Naive thymus-derived CD4-positive, alpha-beta T cell (primary cell): ENCODE measurements around the gene MIPEP. TPM values are rescaled to one million over a fixed set of nuclear protein-coding genes. Genes with fewer than 3 reads are reported as not detected.

Experiments used
- ATAC-seq: fragments of 150-1000 bp; cut with Tn5 transposase; 2 replicates; pipeline ENCODE4 v1.10.0; 2021; ENCODE audit warnings: mild to moderate bottlenecking, moderate library complexity
- CTCF ChIA-PET: fragments of 350-600 bp; sonication (Branson Sonifier 250); formaldehyde crosslinking; loops from one replicate; lab custom pipeline; 2021; ENCODE audit warnings: antibody characterized with exemption; lab: Charles Lee
- POLR2A ChIA-PET: fragments of 350-600 bp; sonication (Branson Sonifier 250); formaldehyde crosslinking; loops from one replicate; lab custom pipeline; 2021; ENCODE audit warnings: antibody characterized with exemption, inconsistent platforms; lab: Charles Lee
- DNase-seq, 9 donors: peaks; one replicate each; pipeline versions ENCODE4 v3.0.0 to v3.0.0-alpha.2; 2020 to 2022; ENCODE audit warnings: mixed read lengths in 1 of 9
- H3K27ac ChIP-seq: one replicate; pipeline ENCODE4 v1.7.0; 2013; ENCODE audit warnings: mild to moderate bottlenecking, low read depth, low read length, moderate library complexity
- H3K27me3 ChIP-seq, 2 donors: one replicate each; pipeline ENCODE4 v1.7.0; 2013; ENCODE audit warnings: low read length in 2 of 2, mild to moderate bottlenecking in 2 of 2, moderate library complexity in 2 of 2; ENCODE audit not compliant: control insufficient read depth in 2 of 2, insufficient read depth in 2 of 2
- H3K36me3 ChIP-seq, 3 experiments: 1 replicate in 2 of 3; 2 replicates in 1 of 3; pipeline ENCODE4 v1.7.0; 2013; ENCODE audit warnings: low read length in 3 of 3, mild to moderate bottlenecking in 3 of 3, moderate library complexity in 1 of 3; ENCODE audit not compliant: insufficient read depth in 3 of 3, control insufficient read depth in 2 of 3
- H3K4me1 ChIP-seq, 2 donors: one replicate each; pipeline ENCODE4 v1.7.0; 2013; ENCODE audit warnings: low read length in 2 of 2, mild to moderate bottlenecking in 2 of 2, moderate library complexity in 1 of 2; ENCODE audit not compliant: control insufficient read depth in 2 of 2, insufficient read depth in 2 of 2
- H3K4me3 ChIP-seq: 2 replicates; pipeline ENCODE4 v1.7.0; 2013; ENCODE audit warnings: mild to moderate bottlenecking, low read length
- H3K9me3 ChIP-seq, 3 experiments: 1 replicate in 2 of 3; 2 replicates in 1 of 3; pipeline ENCODE4 v1.7.0; 2013; ENCODE audit warnings: low read length in 3 of 3; ENCODE audit not compliant: control insufficient read depth in 2 of 3
- H3K27ac Mint-ChIP-seq, 9 donors: one replicate each; pipeline ENCODE4 v1.8.0; 2020 to 2022; ENCODE audit warnings: mixed read lengths in 9 of 9, mild to moderate bottlenecking in 8 of 9, moderate library complexity in 5 of 9, inconsistent platforms in 2 of 9
- H3K27me3 Mint-ChIP-seq, 5 donors: one replicate each; pipeline ENCODE4 v1.8.0; 2021 to 2022; ENCODE audit warnings: mixed read lengths in 5 of 5, mild to moderate bottlenecking in 1 of 5
- H3K36me3 Mint-ChIP-seq, 5 donors: one replicate each; pipeline ENCODE4 v1.8.0; 2020 to 2022; ENCODE audit warnings: mixed read lengths in 5 of 5, mild to moderate bottlenecking in 3 of 5, inconsistent platforms in 1 of 5
- H3K4me1 Mint-ChIP-seq, 7 donors: one replicate each; pipeline ENCODE4 v1.8.0; 2020 to 2022; ENCODE audit warnings: mixed read lengths in 7 of 7, mild to moderate bottlenecking in 3 of 7, inconsistent platforms in 1 of 7
- H3K4me3 Mint-ChIP-seq, 10 donors: one replicate each; pipeline ENCODE4 v1.8.0; 2020 to 2022; ENCODE audit warnings: mild to moderate bottlenecking in 10 of 10, mixed read lengths in 10 of 10, moderate library complexity in 6 of 10, inconsistent platforms in 2 of 10
- H3K9me3 Mint-ChIP-seq, 11 donors: one replicate each; pipeline ENCODE4 v1.8.0; 2020 to 2022; ENCODE audit warnings: mixed read lengths in 11 of 11, mild to moderate bottlenecking in 4 of 11, inconsistent platforms in 1 of 11, moderate library complexity in 1 of 11
- intact Hi-C, 2 donors: fragments of 100-400 bp; cut with micrococcal nuclease; formaldehyde crosslinking; loops; one replicate each; pipeline ENCODE4 v1.15.1; 2023
- polyA plus RNA-seq, 2 donors: library from polyadenylated mRNA; unstranded; fragments of 300-500 nt; fragmentation: Illumina TruSeq; gene quantifications; one replicate each; pipeline ENCODE4 v1.2.3, GENCODE V29; 2021
- total RNA-seq, 6 experiments: library from RNA in 5 of 6; stranded (reverse) in 5 of 6; gene quantifications; 1 replicate in 5 of 6; 2 replicates in 1 of 6; pipeline ENCODE4 v1.2.3 and lab custom pipeline; 2021 to 2026

MIPEP gene
- total and polyA plus RNA-seq, 7 experiments from 2014 or later = 8.0 to 20.7 (median 9.5) TPM

GRCh38 chr13:23730251-23730650, 158.9 kb downstream of the MIPEP start:
- DNase-seq (no peak), ATAC-seq (no peak)
- POLR2A ChIA-PET = no interaction called here
- Mint-ChIP-seq H3K36me3 (peaks cover 0 to 27% (median 13%) of the 10 kb centered on the region in 5 donors), H3K4me1 (no peaks in the 10 kb centered on the region), H3K9me3 (no peaks in the 10 kb centered on the region), H3K27me3 (no peaks in the 10 kb centered on the region), H3K27ac (no peak overlapping the region), H3K4me3 (no peak overlapping the region)
- intact Hi-C loops = no loop called here
- no peak overlapping the region for H3K4me3 ChIP-seq
- no peaks in the 10 kb centered on the region for H3K27me3 ChIP-seq
- no peaks in the 10 kb centered on the region for H3K9me3 ChIP-seq
- CTCF ChIA-PET = no interaction called here
- no peak overlapping the region for H3K27ac ChIP-seq
- H3K4me1 ChIP-seq = no peaks in the 10 kb centered on the region
- H3K36me3 ChIP-seq = peaks cover 0 to 5% (median 0%) of the 10 kb centered on the region in 3 experiments

- no peak for ATAC-seq
These were observed 159.7 kb downstream of the MIPEP start for GRCh38 chr13:23729531-23729930.

GRCh38 chr13:23728807-23729206, 160.4 kb downstream of the MIPEP start:
- intact Hi-C loops = no loop called here
- Mint-ChIP-seq H3K4me3 (no peak overlapping the region), H3K27ac (no peak overlapping the region), H3K27me3 (no peaks in the 10 kb centered on the region), H3K4me1 (no peaks in the 10 kb centered on the region), H3K36me3 (peaks cover 0 to 30% (median 13%) of the 10 kb centered on the region in 5 donors), H3K9me3 (no peaks in the 10 kb centered on the region)
- no peaks in the 10 kb centered on the region for H3K4me1 ChIP-seq
- H3K9me3 ChIP-seq = no peaks in the 10 kb centered on the region
- ChIA-PET POLR2A (no interaction called here), CTCF (no interaction called here)
- ATAC-seq (no peak), DNase-seq (no peak)
- H3K4me3 ChIP-seq = no peak overlapping the region
- no peaks in the 10 kb centered on the region for H3K27me3 ChIP-seq
- H3K27ac ChIP-seq = no peak overlapping the region
- peaks cover 0 to 5% (median 0%) of the 10 kb centered on the region in 3 experiments for H3K36me3 ChIP-seq

More at GRCh38 chr13:23729531-23729930, 159.7 kb downstream of the MIPEP start:
- no peaks in the 10 kb centered on the region for H3K4me1 ChIP-seq
- peaks cover 0 to 28% (median 13%) of the 10 kb centered on the region in 5 donors for H3K36me3 Mint-ChIP-seq
- H3K27ac ChIP-seq = no peak overlapping the region
- no peaks in the 10 kb centered on the region for H3K9me3 Mint-ChIP-seq
- intact Hi-C loops = no loop called here
- H3K27me3 Mint-ChIP-seq = no peaks in the 10 kb centered on the region
- H3K4me3 Mint-ChIP-seq = no peak overlapping the region
- DNase-seq = no peak
- peaks cover 0 to 5% (median 0%) of the 10 kb centered on the region in 3 experiments for H3K36me3 ChIP-seq
- no peaks in the 10 kb centered on the region for H3K9me3 ChIP-seq
- H3K4me1 Mint-ChIP-seq = no peaks in the 10 kb centered on the region
- CTCF ChIA-PET = no interaction called here
- H3K4me3 ChIP-seq = no peak overlapping the region
- POLR2A ChIA-PET = no interaction called here
- H3K27ac Mint-ChIP-seq = no peak overlapping the region
- no peaks in the 10 kb centered on the region for H3K27me3 ChIP-seq

- no peak overlapping the region for H3K4me3 Mint-ChIP-seq
- H3K4me1 Mint-ChIP-seq = no peaks in the 10 kb centered on the region
- H3K27ac ChIP-seq = no peak overlapping the region
- H3K36me3 ChIP-seq = peaks cover 0 to 5% (median 0%) of the 10 kb centered on the region in 3 experiments
- peaks cover 0 to 25% (median 13%) of the 10 kb centered on the region in 5 donors for H3K36me3 Mint-ChIP-seq
- no peaks in the 10 kb centered on the region for H3K27me3 Mint-ChIP-seq
- H3K4me3 ChIP-seq = no peak overlapping the region
- intact Hi-C loops = no loop called here
- no peaks in the 10 kb centered on the region for H3K27me3 ChIP-seq
- H3K9me3 ChIP-seq = no peaks in the 10 kb centered on the region
- peaks cover 0 to 3% (median 0%) of the 10 kb centered on the region in 11 donors for H3K9me3 Mint-ChIP-seq
- no peak for ATAC-seq
- no peak overlapping the region for H3K27ac Mint-ChIP-seq
- no peak for DNase-seq
- ChIA-PET CTCF (no interaction called here), POLR2A (no interaction called here)
- H3K4me1 ChIP-seq = no peaks in the 10 kb centered on the region
These were observed 163.3 kb downstream of the MIPEP start for GRCh38 chr13:23725922-23726321.

GRCh38 chr13:23724196-23724970, 164.8 kb downstream of the MIPEP start:
- Mint-ChIP-seq H3K27me3 (no peaks in the 10 kb centered on the region), H3K36me3 (peaks cover 0 to 18% (median 12%) of the 10 kb centered on the region in 5 donors), H3K9me3 (peaks cover 0 to 3% (median 0%) of the 10 kb centered on the region in 11 donors), H3K4me3 (no peak overlapping the region), H3K4me1 (peaks cover under 1 to 8% (median 6%) of the 10 kb centered on the region in 7 donors), H3K27ac (peak overlapping the region in 1 of 9 donors; percentile 73)
- no peak for ATAC-seq
- H3K4me3 ChIP-seq = no peak overlapping the region
- no peak overlapping the region for H3K27ac ChIP-seq
- POLR2A ChIA-PET = no interaction called here
- CTCF ChIA-PET = no interaction called here
- no peaks in the 10 kb centered on the region for H3K27me3 ChIP-seq
- DNase-seq = no peak
- no peaks in the 10 kb centered on the region for H3K9me3 ChIP-seq
- no peaks in the 10 kb centered on the region for H3K4me1 ChIP-seq
- H3K36me3 ChIP-seq = peaks cover 0 to 5% (median 0%) of the 10 kb centered on the region in 3 experiments
- intact Hi-C loops = no loop called here

GRCh38 chr13:23723471-23723870, 165.7 kb downstream of the MIPEP start:
- peaks cover 10 to 17% (median 15%) of the 10 kb centered on the region in 7 donors for H3K4me1 Mint-ChIP-seq
- no peaks in the 10 kb centered on the region for H3K27me3 ChIP-seq
- H3K4me1 ChIP-seq = no peaks in the 10 kb centered on the region
- CTCF ChIA-PET = no interaction called here
- H3K27me3 Mint-ChIP-seq = no peaks in the 10 kb centered on the region
- H3K9me3 ChIP-seq = no peaks in the 10 kb centered on the region
- intact Hi-C loops = no loop called here
- no peak overlapping the region for H3K27ac ChIP-seq
- no peak overlapping the region for H3K4me3 Mint-ChIP-seq
- DNase-seq (no peak), ATAC-seq (no peak)
- peaks cover 0 to 3% (median 0%) of the 10 kb centered on the region in 11 donors for H3K9me3 Mint-ChIP-seq
- POLR2A ChIA-PET = no interaction called here
- H3K27ac Mint-ChIP-seq = no peak overlapping the region
- H3K4me3 ChIP-seq = no peak overlapping the region
- peaks cover 0 to 11% (median 6%) of the 10 kb centered on the region in 5 donors for H3K36me3 Mint-ChIP-seq
- H3K36me3 ChIP-seq = no peaks in the 10 kb centered on the region
